ENCODE data around the gene MAST1.
A peak's percentile ranks its signal among the peaks of the same experiment; 100 is the strongest.

MAST1 gene

DNA sequence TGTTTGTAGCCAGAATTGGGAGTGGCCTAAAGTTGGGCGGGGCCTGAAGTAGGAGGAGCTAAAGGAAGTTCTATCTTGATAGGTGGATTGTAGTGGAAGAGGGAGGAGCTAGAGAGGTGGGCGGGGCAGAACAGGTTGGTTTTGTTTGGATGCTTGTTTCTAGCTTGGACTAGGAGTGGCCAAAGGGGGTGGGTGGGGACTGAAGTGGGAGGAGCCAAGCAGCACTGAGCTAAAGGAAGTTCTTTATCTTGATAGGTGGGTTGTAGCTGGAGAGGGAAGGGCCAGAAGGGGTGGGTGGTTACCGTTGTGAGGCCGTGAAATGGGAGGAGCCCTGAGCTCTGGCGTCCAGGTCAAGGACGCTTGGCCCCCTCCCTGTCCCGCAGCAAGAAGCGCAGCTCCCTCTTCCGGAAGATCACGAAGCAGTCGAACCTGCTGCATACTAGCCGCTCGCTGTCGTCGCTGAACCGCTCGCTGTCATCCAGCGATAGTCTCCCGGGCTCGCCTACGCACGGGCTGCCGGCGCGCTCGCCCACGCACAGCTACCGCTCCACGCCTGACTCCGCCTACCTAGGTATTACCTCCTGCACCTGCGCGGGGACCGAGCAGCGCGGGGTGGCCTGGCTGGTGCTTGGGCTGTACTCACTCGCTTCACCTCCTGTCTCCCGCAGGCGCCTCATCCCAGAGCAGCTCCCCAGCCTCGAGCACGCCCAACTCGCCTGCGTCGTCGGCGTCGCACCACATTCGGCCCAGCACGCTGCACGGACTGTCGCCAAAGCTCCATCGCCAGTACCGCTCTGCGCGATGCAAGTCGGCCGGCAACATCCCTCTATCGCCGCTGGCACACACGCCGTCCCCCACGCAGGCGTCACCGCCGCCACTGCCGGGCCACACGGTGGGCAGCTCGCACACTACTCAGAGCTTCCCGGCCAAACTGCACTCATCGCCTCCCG lies 34.9 kb downstream of the MAST1 start:
- no peak overlapping the region for H3K4me3 ChIP-seq (ENCODE audit: low read depth, low read length)
- TF ChIP-seq, protein P1, sequence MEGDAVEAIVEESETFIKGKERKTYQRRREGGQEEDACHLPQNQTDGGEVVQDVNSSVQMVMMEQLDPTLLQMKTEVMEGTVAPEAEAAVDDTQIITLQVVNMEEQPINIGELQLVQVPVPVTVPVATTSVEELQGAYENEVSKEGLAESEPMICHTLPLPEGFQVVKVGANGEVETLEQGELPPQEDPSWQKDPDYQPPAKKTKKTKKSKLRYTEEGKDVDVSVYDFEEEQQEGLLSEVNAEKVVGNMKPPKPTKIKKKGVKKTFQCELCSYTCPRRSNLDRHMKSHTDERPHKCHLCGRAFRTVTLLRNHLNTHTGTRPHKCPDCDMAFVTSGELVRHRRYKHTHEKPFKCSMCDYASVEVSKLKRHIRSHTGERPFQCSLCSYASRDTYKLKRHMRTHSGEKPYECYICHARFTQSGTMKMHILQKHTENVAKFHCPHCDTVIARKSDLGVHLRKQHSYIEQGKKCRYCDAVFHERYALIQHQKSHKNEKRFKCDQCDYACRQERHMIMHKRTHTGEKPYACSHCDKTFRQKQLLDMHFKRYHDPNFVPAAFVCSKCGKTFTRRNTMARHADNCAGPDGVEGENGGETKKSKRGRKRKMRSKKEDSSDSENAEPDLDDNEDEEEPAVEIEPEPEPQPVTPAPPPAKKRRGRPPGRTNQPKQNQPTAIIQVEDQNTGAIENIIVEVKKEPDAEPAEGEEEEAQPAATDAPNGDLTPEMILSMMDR (IDR thresholded peaks at IDR 0.05; ENCODE audit: low read depth, low read length), result no peak

DNA sequence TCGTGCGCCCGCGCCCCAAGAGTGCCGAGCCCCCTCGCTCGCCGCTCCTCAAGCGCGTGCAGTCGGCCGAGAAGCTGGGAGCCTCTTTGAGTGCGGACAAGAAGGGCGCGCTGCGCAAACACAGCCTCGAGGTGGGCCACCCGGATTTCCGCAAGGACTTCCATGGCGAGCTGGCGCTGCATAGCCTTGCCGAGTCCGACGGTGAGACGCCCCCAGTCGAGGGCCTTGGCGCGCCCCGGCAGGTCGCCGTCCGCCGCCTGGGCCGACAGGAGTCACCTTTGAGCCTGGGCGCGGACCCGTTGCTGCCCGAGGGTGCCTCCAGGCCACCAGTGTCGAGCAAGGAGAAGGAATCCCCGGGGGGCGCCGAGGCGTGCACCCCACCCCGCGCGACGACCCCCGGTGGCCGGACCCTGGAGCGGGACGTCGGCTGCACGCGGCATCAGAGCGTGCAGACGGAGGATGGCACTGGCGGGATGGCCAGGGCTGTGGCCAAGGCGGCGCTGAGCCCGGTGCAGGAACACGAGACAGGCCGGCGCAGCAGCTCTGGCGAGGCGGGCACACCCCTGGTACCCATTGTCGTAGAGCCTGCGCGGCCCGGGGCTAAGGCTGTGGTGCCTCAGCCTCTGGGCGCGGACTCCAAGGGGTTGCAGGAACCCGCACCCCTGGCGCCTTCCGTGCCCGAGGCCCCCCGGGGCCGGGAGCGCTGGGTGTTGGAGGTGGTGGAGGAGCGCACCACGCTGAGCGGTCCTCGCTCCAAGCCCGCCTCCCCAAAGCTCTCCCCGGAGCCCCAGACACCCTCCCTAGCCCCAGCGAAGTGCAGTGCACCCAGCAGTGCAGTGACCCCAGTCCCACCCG lies 35.8 kb downstream of the MAST1 start:
- H3K4me3 ChIP-seq (ENCODE audit: low read depth, low read length), result no peak overlapping the region
- TF ChIP-seq, protein P1 (IDR thresholded peaks at IDR 0.05; ENCODE audit: low read depth, low read length), result no peak

DNA sequence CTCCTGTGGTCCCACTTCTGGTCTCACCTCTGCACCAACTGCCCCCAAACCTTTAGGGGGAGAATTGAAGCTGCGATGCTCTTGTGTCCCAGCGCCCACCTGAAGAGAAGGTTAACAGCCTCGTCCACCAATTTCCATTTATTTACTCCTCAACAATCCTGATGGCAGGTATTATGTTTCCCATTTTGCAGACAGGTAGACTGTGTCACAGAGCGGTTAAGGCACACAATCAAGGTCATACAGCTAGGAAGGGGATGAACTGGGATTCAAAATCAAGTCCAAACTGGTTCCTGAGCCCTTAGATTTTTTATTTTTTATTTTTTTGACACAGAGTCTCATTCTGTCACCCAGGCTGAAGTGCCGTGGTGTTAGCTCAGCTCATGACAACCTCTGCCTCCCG lies 36.8 kb downstream of the MAST1 start:
- TF ChIP-seq, protein P1 (IDR thresholded peaks at IDR 0.05; ENCODE audit: low read depth, low read length), result no peak
- no peak overlapping the region for H3K4me3 ChIP-seq (ENCODE audit: low read depth, low read length)

- TF ChIP-seq, protein P1 (IDR thresholded peaks at IDR 0.05; ENCODE audit: low read depth, low read length), result no peak
- peak overlapping the region; percentile 79 for H3K4me3 ChIP-seq (ENCODE audit: low read depth, low read length)
These were observed 42.3 kb downstream of the MAST1 start for GRCh38 chr19:12880551-12881171.

GRCh38 chr19:12881172-12881808 lies 43.0 kb downstream of the MAST1 start, which contains the start of gene DNASE2:
DNASE2 (minus strand) TSS chr19:12881449; CDS start chr19:12881375, 74 bp downstream.
- TF ChIP-seq, protein P1 (IDR thresholded peaks at IDR 0.05; ENCODE audit: low read depth, low read length), result no peak
- H3K4me3 ChIP-seq (ENCODE audit: low read depth, low read length), result peak within 1 kb of the TSS; percentile 79

DNA sequence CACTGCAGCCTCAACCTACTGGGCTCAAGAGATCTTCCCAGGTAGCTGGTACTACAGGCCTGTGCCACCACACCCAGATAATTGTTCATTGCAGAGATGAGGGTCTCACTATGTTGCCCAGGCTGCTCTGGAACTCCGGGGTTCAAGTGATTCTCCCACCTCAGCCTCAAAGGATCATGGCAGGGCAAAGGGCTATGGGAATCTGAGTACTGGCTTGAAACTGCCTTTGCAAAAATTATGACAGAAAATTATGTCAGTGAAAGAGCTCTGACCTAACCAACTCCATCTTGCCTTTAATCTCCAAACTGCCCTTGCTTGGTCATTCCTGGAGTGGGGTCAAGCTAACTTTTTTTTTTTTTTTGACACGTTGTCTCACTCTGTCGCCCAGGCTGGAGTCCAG lies 44.3 kb downstream of the MAST1 start:
- no peak overlapping the region for H3K4me3 ChIP-seq (ENCODE audit: low read depth, low read length)
- TF ChIP-seq, protein P1 (IDR thresholded peaks at IDR 0.05; ENCODE audit: low read depth, low read length), result no peak

Data from WI38 (cell line).